ENCODE data around the gene MKKS. TPM values are rescaled to one million over a fixed set of nuclear protein-coding genes. Genes with fewer than 3 reads are reported as not detected.
"Not testable (repeated sequence)": the region's sequence is repeated elsewhere in the genome, so short reads cannot be mapped to it uniquely, and the experiment has no call there.

Gene MKKS
- polyA plus RNA-seq, 3 donors = 37.1 to 37.5 (median 37.3) TPM

GRCh38 chr20:10417218-10417617, 16.8 kb downstream of the MKKS start:
- not testable (repeated sequence) for DNase-seq (ENCODE audit: low read depth in 3 of 3, low spot score in 2 of 3)

DNA sequence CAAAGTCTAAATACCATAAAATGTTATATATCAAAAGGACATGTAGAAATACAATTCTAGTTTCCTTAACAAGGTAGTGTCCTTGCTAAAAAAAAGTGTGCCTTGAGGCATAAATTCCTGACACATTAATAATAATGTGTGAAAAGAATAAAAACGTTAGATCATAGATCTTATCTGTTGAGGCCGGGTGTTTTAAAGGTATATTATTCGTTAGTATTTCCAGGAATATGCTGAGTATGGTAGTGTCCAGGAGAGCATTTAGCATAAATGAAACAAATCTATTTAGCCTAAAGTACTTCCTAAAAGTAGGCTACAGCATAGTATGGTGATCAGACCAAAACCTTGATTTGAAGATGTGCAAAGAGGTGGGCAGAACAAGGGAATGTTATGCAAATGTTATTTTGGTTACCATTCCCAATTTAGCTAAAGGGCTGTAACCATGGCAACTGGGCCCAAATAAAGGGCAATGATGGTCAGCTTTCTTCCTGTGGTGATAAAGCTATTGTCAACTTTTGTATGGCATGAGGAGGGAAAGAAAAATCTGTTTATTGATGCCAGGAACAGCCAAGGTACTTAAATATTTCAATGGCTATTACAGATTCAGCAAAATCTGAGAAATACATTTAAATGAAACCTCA, 18.9 kb downstream of the MKKS start:
- no peak for DNase-seq (ENCODE audit: low read depth in 3 of 3, low spot score in 2 of 3)

GRCh38 chr20:10412591-10413408, 21.2 kb downstream of the MKKS start:
- no peak for DNase-seq (ENCODE audit: low read depth in 3 of 3, low spot score in 2 of 3)

- no peak for DNase-seq (ENCODE audit: low read depth in 3 of 3, low spot score in 2 of 3)
These were observed 22.3 kb downstream of the MKKS start for GRCh38 chr20:10411673-10412072.

DNA sequence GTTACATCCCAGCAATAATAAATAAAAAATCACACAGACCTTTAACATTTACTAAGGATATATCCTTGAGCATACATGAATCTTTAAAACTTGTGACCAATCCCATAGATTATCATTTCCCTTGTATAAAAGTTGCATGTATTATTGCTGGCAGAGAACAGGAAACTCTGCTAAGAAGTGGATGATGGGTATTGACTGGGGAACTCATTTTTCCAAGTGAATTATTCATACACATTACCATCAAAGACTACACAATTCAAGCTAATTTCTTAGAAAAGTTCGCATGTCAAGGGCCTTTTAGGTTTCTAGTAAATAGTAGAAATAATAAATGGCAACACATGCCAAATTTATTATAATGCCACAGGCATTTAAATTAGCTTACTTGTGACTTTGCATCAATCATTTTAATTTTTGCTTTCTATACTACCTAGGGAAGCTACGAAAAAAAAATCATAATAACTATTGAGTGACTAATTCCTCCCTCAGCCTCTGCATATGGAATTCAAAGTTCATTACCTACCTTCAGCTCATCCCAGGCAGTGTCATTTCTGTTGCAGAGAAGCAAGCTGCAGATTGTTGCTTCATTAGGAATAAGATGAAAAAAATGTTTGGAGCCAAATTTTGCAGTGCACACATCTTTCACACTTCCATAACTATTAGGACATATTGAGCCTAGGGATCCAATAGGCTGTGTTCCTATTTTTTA, 25.8 kb downstream of the MKKS start:
- no peak for DNase-seq (ENCODE audit: low read depth in 3 of 3, low spot score in 2 of 3)

GRCh38 chr20:10404959-10405530, 29.0 kb downstream of the MKKS start:
- no peak for DNase-seq (ENCODE audit: low read depth in 3 of 3, low spot score in 2 of 3)

GRCh38 chr20:10404023-10404628, 29.9 kb downstream of the MKKS start:
- no peak for DNase-seq (ENCODE audit: low read depth in 3 of 3, low spot score in 2 of 3)

GRCh38 chr20:10402938-10403608, 30.9 kb downstream of the MKKS start:
- DNase-seq (ENCODE audit: low read depth in 3 of 3, low spot score in 2 of 3) = no peak

DNA sequence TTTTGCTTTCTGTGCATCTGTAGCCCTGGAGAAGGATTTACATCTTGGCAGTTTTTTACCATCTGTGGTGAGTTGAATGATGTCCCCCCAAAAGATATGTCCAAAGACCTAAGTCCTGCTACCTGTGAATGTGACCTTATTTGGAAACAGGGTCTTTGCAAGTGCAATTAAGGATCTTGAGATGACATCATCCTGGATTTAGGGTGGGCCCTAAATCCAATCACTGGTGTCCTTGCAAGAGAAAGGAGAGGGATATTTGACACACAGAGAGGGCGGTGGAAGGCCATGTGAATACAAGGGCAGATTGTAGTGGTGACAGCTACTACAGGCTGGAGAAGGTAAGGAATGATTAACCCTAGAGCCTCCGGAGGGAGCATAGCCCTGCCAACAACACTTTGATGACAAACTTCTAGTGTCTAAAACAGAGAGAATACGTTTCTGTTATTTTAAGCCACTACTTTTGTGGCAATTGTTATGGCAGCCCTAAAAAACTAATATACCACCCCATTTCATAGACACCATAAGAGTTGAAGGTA, 35.1 kb downstream of the MKKS start:
- DNase-seq (ENCODE audit: low read depth in 3 of 3, low spot score in 2 of 3) = no peak

DNA sequence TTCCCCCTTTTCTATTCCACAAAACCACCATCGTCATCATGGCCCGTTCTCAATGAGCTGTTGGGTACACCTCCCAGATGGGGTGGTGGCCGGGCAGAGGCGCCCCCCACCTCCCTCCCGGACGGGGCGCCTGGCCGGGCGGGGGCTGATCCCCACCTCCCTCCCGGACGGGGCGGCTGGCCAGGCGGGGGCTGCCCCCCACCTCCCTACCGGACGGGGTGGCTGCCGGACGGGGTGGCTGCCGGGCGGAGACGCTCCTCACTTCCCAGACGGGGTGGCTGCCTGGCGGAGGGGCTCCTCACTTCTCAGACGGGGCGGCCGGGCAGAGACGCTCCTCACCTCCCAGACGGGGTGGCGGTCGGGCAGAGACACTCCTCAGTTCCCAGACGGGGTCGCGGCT, 39.3 kb downstream of the MKKS start:
- not testable (repeated sequence) for DNase-seq (ENCODE audit: low read depth in 3 of 3, low spot score in 2 of 3)

DNA sequence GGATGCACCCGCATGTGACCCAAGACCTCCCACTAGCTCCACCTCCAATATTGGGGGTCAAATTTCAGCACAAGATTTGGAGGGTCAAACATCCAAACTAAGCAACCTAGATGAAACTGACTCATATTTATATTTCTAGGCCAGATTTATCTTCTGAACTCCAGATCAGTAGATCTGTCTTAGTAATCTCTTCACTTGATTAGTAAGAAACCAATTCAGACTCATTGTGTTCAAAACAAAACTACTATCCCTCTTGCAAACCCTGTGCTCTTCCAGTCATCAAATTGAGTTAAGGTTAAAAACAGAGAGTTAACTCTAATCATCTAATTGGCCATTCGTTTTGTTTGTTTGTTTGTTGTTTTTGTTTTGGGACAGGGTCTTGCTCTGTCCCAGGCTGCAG, 43.3 kb downstream of the MKKS start:
- no peak for DNase-seq (ENCODE audit: low read depth in 3 of 3, low spot score in 2 of 3)

DNA sequence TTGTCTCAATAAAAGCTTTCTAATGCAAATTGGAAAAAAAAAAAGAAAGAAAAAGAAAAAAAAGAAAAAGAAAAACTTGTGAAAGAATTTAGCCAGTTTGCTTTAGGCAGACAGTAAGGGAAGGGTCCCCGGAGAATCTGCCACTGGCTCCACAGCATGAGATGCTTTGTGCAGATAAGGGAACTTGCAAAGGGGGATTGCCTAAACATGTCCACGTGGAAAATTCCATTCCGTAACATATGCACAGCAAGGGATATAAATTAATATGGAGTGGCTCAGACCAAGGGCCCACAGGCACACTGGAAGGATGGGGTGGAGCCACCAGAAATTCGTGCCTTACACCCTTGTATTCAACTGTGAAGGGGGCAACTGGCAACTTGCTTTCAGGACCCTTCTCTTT, 45.4 kb downstream of the MKKS start:
- DNase-seq (ENCODE audit: low read depth in 3 of 3, low spot score in 2 of 3) = no peak

DNA sequence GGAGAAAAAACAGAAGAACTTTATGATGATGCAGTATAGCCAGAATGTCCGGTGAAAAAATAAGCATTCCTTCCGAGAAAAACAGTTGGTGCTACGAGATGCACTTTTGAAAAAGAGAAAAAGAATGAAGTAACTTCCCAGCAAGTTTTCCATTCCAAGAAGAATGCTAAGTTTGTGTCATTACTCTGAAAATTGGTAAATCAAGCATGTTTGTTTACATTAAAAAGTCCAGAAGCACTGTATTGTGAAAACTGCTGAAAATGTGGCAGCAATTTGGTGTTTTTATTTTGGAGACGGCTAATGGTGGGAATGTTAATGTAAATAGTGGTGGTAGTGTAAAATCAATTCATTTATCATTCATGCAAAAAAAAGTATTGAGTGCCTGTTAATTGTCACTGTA, 46.3 kb downstream of the MKKS start:
- no peak for DNase-seq (ENCODE audit: low read depth in 3 of 3, low spot score in 2 of 3)

DNA sequence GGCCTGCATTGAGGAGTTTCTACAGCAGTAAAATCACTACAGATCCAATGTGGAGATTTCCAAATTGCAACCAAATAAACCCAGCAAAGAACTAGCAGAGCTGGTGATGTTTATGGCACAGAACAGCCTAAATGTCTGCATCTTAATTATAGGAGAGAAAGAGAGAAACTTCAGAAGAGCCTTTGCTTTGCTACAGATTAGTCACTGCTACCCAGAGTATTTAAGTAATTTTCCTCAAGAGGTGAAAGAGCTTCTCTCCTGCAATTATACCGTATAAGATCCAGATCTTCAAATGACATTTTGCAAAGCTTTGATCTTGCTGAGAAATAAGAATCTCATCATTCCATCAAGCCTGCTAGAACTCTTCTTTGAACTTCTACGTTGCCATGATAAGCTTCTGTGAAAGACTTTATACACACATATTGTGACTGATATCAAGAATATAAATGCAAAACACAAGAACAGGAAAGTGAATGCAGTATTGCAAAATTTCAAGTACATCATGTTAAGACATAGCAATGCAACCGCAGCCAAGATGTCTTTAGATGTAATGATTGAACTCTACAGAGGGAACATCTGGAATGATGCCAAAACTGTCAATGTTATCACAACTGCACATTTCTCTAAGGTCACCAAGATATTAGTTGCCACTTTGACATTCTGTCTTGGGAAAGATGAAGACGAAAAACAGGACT, 48.0 kb downstream of the MKKS start:
- DNase-seq (ENCODE audit: low read depth in 3 of 3, low spot score in 2 of 3) = no peak

DNA sequence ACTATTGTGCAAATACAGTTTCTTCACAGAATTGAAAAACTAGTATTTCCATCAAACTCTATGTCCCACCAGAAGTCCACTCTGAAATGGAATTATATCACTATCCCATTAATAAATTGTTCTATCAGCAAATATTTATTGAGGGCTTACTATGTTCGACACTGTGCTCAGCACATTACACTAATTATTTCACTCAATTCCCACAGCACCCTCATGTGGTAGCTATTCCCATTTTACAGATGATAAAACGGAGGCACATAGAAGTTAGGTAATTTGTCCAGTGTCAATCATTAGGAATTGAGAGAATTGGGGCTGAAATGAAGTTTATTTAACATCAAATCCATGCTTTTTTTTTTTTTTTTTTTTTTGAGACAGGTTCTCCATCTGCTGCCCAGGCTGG, 52.5 kb downstream of the MKKS start:
- DNase-seq (ENCODE audit: low read depth in 3 of 3, low spot score in 2 of 3) = no peak

- no peak for DNase-seq (ENCODE audit: low read depth in 3 of 3, low spot score in 2 of 3)
These were observed 54.3 kb downstream of the MKKS start for GRCh38 chr20:10379761-10380160.

DNA sequence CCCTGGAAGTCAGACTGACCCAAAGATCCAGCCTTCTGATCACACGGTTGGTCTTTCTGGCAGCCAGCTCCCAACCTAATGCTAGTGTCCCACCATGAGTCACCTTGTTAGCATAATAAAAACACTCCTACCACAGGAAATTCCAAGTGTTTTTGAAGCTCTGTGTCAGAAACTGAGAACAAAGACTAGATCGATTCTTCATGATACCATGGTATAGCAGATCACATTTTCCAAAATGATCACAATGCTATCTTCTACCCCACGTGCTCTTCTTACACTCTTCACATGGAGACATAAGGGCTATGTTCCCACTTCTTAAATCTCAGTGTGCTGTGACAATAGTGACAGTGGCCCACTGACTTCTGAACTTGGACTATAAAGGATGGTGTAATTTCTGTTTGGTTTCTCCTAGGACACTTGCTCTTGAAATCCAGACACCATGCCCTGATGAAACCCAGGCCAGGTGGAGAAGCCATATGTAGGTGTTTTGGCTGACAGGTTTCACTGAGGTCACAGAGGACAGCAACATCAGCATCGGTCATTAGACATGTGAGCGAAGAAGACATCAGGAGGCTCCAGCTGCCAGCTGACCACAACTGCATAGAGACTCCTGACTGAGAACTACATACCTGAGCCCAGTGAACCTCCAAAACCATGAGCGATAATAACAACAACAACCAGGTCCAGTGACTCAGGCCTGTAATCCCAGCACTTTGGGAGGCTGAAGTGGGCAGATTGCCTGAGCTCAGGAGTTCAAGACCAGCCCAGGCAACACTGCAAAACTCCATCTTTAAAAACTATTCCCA, 57.5 kb downstream of the MKKS start:
- DNase-seq (ENCODE audit: low read depth in 3 of 3, low spot score in 2 of 3) = no peak

GRCh38 chr20:10375191-10375590, 58.8 kb downstream of the MKKS start:
- DNase-seq (ENCODE audit: low read depth in 3 of 3, low spot score in 2 of 3) = no peak

DNA sequence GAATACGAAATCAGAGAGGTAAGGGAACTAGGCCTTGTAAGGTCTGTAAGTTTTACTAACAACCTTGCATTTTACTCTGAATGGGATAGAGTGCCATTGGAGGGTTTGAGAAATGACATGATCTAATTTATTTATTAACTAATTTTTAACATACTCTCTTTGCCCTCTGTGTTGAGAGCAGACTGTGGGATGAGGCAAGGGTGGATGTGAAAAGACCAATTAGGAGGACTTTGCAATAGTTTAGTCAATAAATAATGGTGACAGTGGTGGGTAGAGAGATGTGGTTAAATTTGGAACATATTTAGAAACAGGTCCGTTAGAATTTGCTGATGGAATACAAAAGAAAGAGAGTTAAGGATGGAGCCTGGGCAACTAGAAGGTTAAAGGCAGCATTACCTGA, 60.0 kb downstream of the MKKS start:
- DNase-seq (ENCODE audit: low read depth in 3 of 3, low spot score in 2 of 3) = no peak

All from right renal cortex interstitium (tissue), 3 donors.